ENCODE measurements around the gene ANO10.

DNA sequence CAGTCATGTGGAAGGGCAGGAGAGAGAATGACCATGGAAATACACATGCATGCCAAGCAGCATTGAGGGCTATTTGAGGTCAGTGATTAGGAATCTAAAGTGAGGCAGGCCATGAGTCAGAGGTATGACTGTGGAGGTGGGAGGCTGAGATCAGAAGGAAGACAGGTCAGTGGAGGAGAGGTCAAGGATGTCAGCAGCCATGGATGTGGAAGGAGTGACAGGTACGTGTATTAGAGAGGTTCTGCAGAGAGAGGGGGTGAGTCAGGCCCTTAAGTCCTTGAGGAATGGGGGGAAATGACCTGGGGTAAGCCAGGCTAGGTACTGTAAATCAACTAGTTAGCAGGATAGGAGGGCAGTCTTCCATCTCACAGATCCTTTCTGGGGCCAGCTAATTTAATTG is 166.6 kb downstream of the ANO10 start:
- TF ChIP-seq, protein P1, sequence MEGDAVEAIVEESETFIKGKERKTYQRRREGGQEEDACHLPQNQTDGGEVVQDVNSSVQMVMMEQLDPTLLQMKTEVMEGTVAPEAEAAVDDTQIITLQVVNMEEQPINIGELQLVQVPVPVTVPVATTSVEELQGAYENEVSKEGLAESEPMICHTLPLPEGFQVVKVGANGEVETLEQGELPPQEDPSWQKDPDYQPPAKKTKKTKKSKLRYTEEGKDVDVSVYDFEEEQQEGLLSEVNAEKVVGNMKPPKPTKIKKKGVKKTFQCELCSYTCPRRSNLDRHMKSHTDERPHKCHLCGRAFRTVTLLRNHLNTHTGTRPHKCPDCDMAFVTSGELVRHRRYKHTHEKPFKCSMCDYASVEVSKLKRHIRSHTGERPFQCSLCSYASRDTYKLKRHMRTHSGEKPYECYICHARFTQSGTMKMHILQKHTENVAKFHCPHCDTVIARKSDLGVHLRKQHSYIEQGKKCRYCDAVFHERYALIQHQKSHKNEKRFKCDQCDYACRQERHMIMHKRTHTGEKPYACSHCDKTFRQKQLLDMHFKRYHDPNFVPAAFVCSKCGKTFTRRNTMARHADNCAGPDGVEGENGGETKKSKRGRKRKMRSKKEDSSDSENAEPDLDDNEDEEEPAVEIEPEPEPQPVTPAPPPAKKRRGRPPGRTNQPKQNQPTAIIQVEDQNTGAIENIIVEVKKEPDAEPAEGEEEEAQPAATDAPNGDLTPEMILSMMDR (IDR thresholded peaks at IDR 0.05), result no peak
- no peak for TF ChIP-seq POLR2A (IDR thresholded peaks at IDR 0.05)

Measured in thyroid gland (tissue), 4 donors.